Hepatocyte (in vitro differentiated cells): Measurements from ENCODE around the gene VAV3.

Experiments used
- CTCF ChIP-seq: fragments of 200-600 bp; sonication (generic); IDR thresholded peaks from 2 replicates; pipeline ENCODE4 v1.5.1; 2016; ENCODE audit warnings: antibody characterized with exemption, mild to moderate bottlenecking; ENCODE audit not compliant: poor library complexity
- EZH2 ChIP-seq: fragments of 200-600 bp; sonication (generic); IDR thresholded peaks from 2 replicates; pipeline ENCODE4 v1.6.1; 2016; ENCODE audit warnings: antibody characterized with exemption, mild to moderate bottlenecking, borderline replicate concordance
- EZH2phosphoT487 ChIP-seq: fragments of 200-600 bp; sonication (generic); IDR thresholded peaks from one replicate; pipeline ENCODE4 v1.6.1; 2018; ENCODE audit warnings: antibody characterized with exemption, mild to moderate bottlenecking, low read depth, moderate library complexity; ENCODE audit not compliant: unreplicated experiment, severe bottlenecking

- no peak for TF ChIP-seq CTCF
- no peak for TF ChIP-seq EZH2phosphoT487
- no peak for TF ChIP-seq EZH2
Observed at GRCh38 chr1:107687849-107688753, 276.9 kb downstream of the VAV3 start.
